Activated naive CD8-positive, alpha-beta T cell treated with anti-CD3 and anti-CD28 coated beads for 36 hours (primary cell): Measurements from ENCODE around the gene GLRA1. TPM values are rescaled to one million over a fixed set of nuclear protein-coding genes. Genes with fewer than 3 reads are reported as not detected.
"Not testable (repeated sequence)": the region's sequence is repeated elsewhere in the genome, so short reads cannot be mapped to it uniquely, and the experiment has no call there.

ENCODE experiments used
- DNase-seq: peaks from one replicate; pipeline ENCODE4 v3.0.0; 2021
- H3K27ac Mint-ChIP-seq: one replicate; pipeline ENCODE4 v1.8.0; 2022; ENCODE audit warnings: mild to moderate bottlenecking, moderate library complexity, mixed read lengths
- H3K27me3 Mint-ChIP-seq: one replicate; pipeline ENCODE4 v1.8.0; 2022; ENCODE audit warnings: mild to moderate bottlenecking, mixed read lengths
- H3K36me3 Mint-ChIP-seq: one replicate; pipeline ENCODE4 v1.8.0; 2021; ENCODE audit warnings: mild to moderate bottlenecking, mixed read lengths
- H3K4me1 Mint-ChIP-seq: one replicate; pipeline ENCODE4 v1.8.0; 2021; ENCODE audit warnings: mixed read lengths
- H3K4me3 Mint-ChIP-seq: one replicate; pipeline ENCODE4 v1.8.0; 2022; ENCODE audit warnings: mild to moderate bottlenecking, moderate library complexity, mixed read lengths
- H3K9me3 Mint-ChIP-seq: one replicate; pipeline ENCODE4 v1.8.0; 2022; ENCODE audit warnings: mixed read lengths
- total RNA-seq, 2 experiments: library from RNA; stranded (reverse); gene quantifications; one replicate each; pipeline ENCODE4 v1.2.3, GENCODE V29; 2021

The GLRA1 gene
- total RNA-seq, 2 experiments from 2014 or later: not detected

DNA sequence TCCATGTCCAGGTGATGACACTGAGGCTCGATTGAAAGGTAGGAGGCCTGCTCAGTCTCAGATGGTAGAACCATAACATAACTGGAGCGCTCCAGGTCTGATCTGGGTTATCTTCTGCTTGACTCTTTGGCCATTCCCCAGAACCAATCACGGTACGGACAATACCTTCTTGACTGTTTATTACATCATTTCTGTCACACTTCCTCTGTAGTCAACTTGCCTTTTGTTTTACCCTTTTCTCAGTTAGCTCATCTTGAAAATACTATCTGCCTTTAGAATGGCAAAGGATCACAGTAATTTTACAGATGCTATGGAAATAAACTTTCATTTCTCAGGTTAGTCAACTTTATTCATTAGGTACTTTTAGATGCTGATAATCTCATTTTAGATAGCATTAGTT, 22.4 kb downstream of the GLRA1 start:
- Mint-ChIP-seq H3K27ac (no peak overlapping the region), H3K4me3 (no peak overlapping the region), H3K27me3 (no peaks in the 10 kb centered on the region), H3K9me3 (no peaks in the 10 kb centered on the region), H3K4me1 (no peaks in the 10 kb centered on the region), H3K36me3 (no peaks in the 10 kb centered on the region)
- DNase-seq: no peak

DNA sequence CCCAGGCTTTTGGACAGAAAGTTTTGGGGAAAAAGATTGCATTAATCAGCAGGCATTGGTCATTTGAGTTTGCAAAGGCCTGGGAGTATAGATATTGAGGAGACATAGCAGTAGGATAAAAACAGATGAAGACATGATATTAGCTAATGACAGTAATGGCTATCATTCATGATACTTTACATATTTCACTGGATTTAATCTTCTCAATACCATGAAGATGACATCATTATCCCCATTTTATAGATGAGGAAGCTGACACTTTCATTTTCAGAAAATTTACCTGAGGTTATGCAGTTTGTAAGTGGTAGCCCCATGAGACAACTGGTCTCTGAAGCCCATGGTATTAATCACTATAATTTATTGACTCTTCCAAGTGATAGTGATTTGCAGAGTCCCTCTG, 23.0 kb downstream of the GLRA1 start:
- H3K27me3 Mint-ChIP-seq: no peaks in the 10 kb centered on the region
- no peak overlapping the region for H3K4me3 Mint-ChIP-seq
- H3K9me3 Mint-ChIP-seq: no peaks in the 10 kb centered on the region
- H3K4me1 Mint-ChIP-seq: no peaks in the 10 kb centered on the region
- no peaks in the 10 kb centered on the region for H3K36me3 Mint-ChIP-seq
- no peak overlapping the region for H3K27ac Mint-ChIP-seq
- DNase-seq: no peak

- no peaks in the 10 kb centered on the region for H3K4me1 Mint-ChIP-seq
- H3K4me3 Mint-ChIP-seq: no peak overlapping the region
- H3K36me3 Mint-ChIP-seq: no peaks in the 10 kb centered on the region
- no peak for DNase-seq
- no peaks in the 10 kb centered on the region for H3K9me3 Mint-ChIP-seq
- H3K27ac Mint-ChIP-seq: no peak overlapping the region
- H3K27me3 Mint-ChIP-seq: no peaks in the 10 kb centered on the region
These were observed 23.8 kb downstream of the GLRA1 start for GRCh38 chr5:151900891-151901290.

DNA sequence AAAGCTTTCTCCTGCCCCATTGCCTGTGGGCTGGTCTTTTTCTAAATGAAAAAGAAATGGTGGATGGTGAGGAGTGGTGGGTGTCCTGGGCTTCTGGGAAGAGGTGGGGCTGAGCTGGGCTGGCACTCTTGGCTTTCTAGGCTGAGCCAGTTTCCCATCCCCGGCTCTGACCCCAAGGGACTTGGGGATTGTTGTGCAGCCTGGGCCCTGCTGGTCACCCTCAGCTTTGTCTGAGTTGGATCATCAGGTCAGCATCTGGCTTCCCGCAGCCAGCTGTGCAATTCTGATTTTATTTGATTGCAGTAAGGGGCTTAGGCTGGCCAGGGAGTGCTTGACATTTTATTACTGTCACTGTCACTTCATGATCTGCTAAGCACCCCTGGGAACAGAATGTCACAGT, 25.3 kb downstream of the GLRA1 start:
- H3K9me3 Mint-ChIP-seq: no peaks in the 10 kb centered on the region
- H3K4me1 Mint-ChIP-seq: no peaks in the 10 kb centered on the region
- H3K27ac Mint-ChIP-seq: no peak overlapping the region
- H3K27me3 Mint-ChIP-seq: no peaks in the 10 kb centered on the region
- H3K36me3 Mint-ChIP-seq: no peaks in the 10 kb centered on the region
- H3K4me3 Mint-ChIP-seq: no peak overlapping the region
- DNase-seq: no peak

- no peak overlapping the region for H3K27ac Mint-ChIP-seq
- H3K9me3 Mint-ChIP-seq: no peaks in the 10 kb centered on the region
- H3K36me3 Mint-ChIP-seq: no peaks in the 10 kb centered on the region
- no peak for DNase-seq
- H3K4me3 Mint-ChIP-seq: no peak overlapping the region
- no peaks in the 10 kb centered on the region for H3K27me3 Mint-ChIP-seq
- no peaks in the 10 kb centered on the region for H3K4me1 Mint-ChIP-seq
These were observed 26.8 kb downstream of the GLRA1 start for GRCh38 chr5:151897896-151898295.

DNA sequence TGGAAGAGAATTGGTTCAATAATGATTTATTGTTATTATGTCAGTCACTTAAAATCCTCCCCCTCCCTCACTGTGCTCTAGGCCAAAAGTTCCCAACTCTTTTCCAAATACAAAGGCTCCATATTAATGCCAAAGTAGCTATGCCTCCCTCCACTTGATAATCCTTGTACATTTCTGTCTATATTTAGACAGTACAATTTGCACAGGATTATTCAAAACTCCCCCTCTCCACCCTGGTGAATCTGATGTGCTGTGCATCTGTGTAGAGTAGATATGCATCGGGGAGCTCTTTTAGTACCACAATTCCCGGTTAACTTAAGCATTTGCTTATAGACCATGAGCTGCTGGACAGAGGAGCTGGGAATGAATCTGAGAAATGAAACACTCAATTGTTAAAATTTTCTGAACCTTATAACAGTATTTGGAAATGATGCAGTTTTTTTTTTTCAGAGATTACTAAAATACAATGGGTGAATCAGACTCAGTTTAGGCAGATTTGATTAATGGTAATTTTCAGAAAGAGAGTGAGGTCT, 27.6 kb downstream of the GLRA1 start:
- H3K4me1 Mint-ChIP-seq: no peaks in the 10 kb centered on the region
- no peak overlapping the region for H3K4me3 Mint-ChIP-seq
- H3K27ac Mint-ChIP-seq: no peak overlapping the region
- H3K27me3 Mint-ChIP-seq: no peaks in the 10 kb centered on the region
- H3K36me3 Mint-ChIP-seq: no peaks in the 10 kb centered on the region
- H3K9me3 Mint-ChIP-seq: no peaks in the 10 kb centered on the region
- no peak for DNase-seq

- H3K27me3 Mint-ChIP-seq: no peaks in the 10 kb centered on the region
- no peak overlapping the region for H3K27ac Mint-ChIP-seq
- H3K36me3 Mint-ChIP-seq: no peaks in the 10 kb centered on the region
- H3K4me3 Mint-ChIP-seq: no peak overlapping the region
- H3K9me3 Mint-ChIP-seq: no peaks in the 10 kb centered on the region
- H3K4me1 Mint-ChIP-seq: no peaks in the 10 kb centered on the region
- no peak for DNase-seq
These were observed 28.5 kb downstream of the GLRA1 start for GRCh38 chr5:151896031-151896691.

DNA sequence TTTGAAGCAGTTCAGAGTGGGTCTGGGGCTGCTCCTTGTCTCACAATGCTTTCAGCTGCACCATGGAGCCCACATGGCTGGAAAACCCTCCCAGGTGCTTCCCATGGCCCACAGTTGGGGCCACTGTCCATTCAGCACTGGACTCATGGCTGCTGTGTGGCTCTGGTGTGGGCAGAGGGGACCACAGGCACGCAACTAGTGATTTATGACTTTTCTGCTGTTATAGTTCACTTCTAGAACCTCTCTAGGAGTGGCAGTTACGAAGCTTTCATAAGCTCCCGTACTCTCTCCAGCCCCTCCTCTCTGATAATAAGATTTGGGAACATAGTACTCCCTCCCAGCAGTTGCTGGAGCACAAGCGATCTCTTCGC, 29.0 kb downstream of the GLRA1 start:
- no peak for DNase-seq
- no peaks in the 10 kb centered on the region for H3K27me3 Mint-ChIP-seq
- no peak overlapping the region for H3K27ac Mint-ChIP-seq
- no peaks in the 10 kb centered on the region for H3K9me3 Mint-ChIP-seq
- no peaks in the 10 kb centered on the region for H3K4me1 Mint-ChIP-seq
- no peaks in the 10 kb centered on the region for H3K36me3 Mint-ChIP-seq
- no peak overlapping the region for H3K4me3 Mint-ChIP-seq

- not testable (repeated sequence) for DNase-seq, H3K36me3 Mint-ChIP-seq, H3K27me3 Mint-ChIP-seq, H3K4me3 Mint-ChIP-seq, H3K27ac Mint-ChIP-seq, H3K4me1 Mint-ChIP-seq, H3K9me3 Mint-ChIP-seq
These were observed 31.2 kb downstream of the GLRA1 start for GRCh38 chr5:151893485-151893884.

DNA sequence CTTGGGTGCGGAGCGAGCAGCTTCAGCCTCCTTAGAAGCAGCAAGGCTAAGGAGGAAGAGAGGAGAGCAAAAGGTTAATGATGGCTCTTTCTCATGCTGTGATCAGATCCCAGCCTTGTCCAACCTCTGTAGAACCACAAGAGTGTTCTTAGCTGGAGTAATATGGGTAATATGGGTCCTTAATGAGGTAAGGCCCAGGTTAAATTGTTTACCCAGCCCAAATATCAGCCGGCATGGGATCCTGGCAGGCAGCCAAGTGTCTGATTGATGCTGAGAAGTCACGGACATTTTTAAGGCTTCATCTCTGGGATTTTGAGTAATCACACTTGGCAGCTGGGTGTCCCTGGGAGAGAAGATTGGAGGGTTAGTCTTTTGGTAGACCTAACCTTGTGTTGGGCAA, 32.3 kb downstream of the GLRA1 start:
- Mint-ChIP-seq H3K27ac (no peak overlapping the region), H3K4me3 (no peak overlapping the region), H3K36me3 (no peaks in the 10 kb centered on the region), H3K4me1 (no peaks in the 10 kb centered on the region), H3K27me3 (no peaks in the 10 kb centered on the region), H3K9me3 (no peaks in the 10 kb centered on the region)
- no peak for DNase-seq

DNA sequence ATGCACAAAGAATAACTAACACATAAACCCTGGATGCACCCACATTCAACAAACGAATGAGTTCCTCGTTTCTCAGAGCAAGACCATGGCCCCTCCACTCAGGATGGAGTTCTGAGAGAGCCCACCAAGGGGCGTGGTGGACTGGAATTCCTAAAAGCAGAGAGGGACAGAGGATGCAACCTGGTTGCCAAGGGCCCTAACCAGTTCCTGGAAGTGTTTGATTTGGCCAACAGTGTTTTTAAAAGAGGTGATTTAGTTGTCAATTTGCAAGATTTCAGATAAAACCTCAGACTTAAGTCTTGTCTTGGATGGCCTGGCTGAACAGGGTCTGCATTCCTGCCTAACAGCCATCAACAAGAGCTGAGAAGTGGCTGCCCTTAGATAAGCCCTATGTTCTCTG, 34.4 kb downstream of the GLRA1 start:
- Mint-ChIP-seq H3K9me3 (no peaks in the 10 kb centered on the region), H3K4me1 (no peaks in the 10 kb centered on the region), H3K27ac (no peak overlapping the region), H3K36me3 (no peaks in the 10 kb centered on the region), H3K4me3 (no peak overlapping the region), H3K27me3 (no peaks in the 10 kb centered on the region)
- DNase-seq: no peak

DNA sequence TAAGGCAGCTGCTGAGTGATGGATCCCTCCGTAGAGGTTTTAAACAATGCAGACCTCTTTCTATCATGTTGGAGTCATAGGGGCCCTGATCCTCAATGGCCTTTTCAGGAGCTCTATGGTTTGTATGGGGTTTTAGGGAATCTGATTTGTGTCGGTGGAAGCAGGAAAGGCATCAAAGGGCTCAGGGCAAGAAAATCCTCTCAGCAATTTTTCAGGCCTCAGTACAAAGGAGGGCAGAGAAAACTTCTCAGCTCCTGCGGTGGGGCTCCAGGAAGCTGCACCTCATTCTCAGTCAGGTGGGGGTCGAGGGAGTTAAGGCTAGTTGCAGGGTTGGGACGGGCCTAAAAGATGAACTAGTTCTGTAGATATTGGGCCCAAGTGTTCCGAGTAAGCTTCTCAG, 35.0 kb downstream of the GLRA1 start:
- Mint-ChIP-seq H3K9me3 (no peaks in the 10 kb centered on the region), H3K4me1 (no peaks in the 10 kb centered on the region), H3K27ac (no peak overlapping the region)

GRCh38 chr5:151886546-151887275, 37.9 kb downstream of the GLRA1 start:
- no peak overlapping the region for H3K4me3 Mint-ChIP-seq
- DNase-seq: no peak
- H3K27me3 Mint-ChIP-seq: no peaks in the 10 kb centered on the region
- H3K4me1 Mint-ChIP-seq: no peaks in the 10 kb centered on the region
- H3K27ac Mint-ChIP-seq: no peak overlapping the region
- no peaks in the 10 kb centered on the region for H3K36me3 Mint-ChIP-seq
- H3K9me3 Mint-ChIP-seq: no peaks in the 10 kb centered on the region

More for the DNA sequence above, 35.0 kb downstream of the GLRA1 start:
- no peaks in the 10 kb centered on the region for H3K27me3 Mint-ChIP-seq
- no peak for DNase-seq
- H3K4me3 Mint-ChIP-seq: no peak overlapping the region
- no peaks in the 10 kb centered on the region for H3K36me3 Mint-ChIP-seq

GRCh38 chr5:151885138-151885908, 39.3 kb downstream of the GLRA1 start:
- H3K4me3 Mint-ChIP-seq: no peak overlapping the region
- no peak overlapping the region for H3K27ac Mint-ChIP-seq
- H3K4me1 Mint-ChIP-seq: no peaks in the 10 kb centered on the region
- H3K36me3 Mint-ChIP-seq: no peaks in the 10 kb centered on the region
- no peaks in the 10 kb centered on the region for H3K27me3 Mint-ChIP-seq
- no peaks in the 10 kb centered on the region for H3K9me3 Mint-ChIP-seq
- no peak for DNase-seq

DNA sequence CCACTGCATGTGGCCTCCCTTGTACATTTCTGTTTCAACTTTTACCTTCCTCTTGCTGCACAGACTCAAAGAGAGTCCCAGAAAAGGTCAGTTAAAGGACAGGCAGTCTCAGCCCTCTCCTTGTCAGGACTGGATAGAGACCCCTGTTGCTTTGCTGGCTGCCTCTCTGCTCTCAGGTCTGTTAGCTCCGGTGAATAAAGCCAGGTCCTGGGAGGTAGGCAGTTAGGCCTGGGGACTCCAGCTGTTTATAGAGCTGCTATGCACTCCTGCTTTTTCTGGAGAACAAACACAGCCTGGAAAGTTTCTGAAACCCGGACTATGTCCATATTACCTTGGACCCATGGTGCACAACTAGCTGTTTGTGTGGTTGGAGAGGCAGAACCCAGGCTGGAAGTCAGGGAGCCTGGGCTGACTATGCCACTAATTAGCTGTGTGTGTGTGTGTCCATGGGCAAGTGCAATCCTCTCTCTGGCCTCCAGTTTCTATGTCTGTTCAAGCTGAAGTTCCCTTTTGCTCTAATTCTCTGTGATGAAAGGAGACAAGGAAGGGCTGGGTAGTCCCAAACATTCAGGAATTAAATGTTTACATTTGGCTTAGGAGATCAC, 42.9 kb downstream of the GLRA1 start:
- peaks cover 9% of the 10 kb centered on the region for H3K9me3 Mint-ChIP-seq
- no peak for DNase-seq
- peaks cover 7% of the 10 kb centered on the region for H3K36me3 Mint-ChIP-seq
- no peaks in the 10 kb centered on the region for H3K4me1 Mint-ChIP-seq
- H3K27ac Mint-ChIP-seq: no peak overlapping the region
- no peak overlapping the region for H3K4me3 Mint-ChIP-seq
- no peaks in the 10 kb centered on the region for H3K27me3 Mint-ChIP-seq
